AG04449 (cell line): ENCODE data around the gene AQP12A.

Source experiments
- CTCF ChIA-PET: fragments of 350-600 bp; formaldehyde crosslinking; extraction: SDS; loops from one replicate; lab custom pipeline; 2021; ENCODE audit warnings: antibody characterized with exemption; lab: Yijun Ruan, JAX
- POLR2A ChIA-PET: fragments of 400-600, 350-600 bp; formaldehyde crosslinking; extraction: SDS; loops from one replicate; lab custom pipeline; 2020; ENCODE audit warnings: antibody characterized with exemption, inconsistent platforms; lab: Yijun Ruan, JAX
- DNase-seq: peaks from one replicate; pipeline ENCODE4 v3.0.0-alpha.2; 2010; ENCODE audit warnings: low read depth, low spot score
- H3K4me3 ChIP-seq: 2 replicates; pipeline ENCODE4 v1.5.1; 2011; ENCODE audit warnings: low read depth, mild to moderate bottlenecking, control low read depth, low read length
- CTCF ChIP-seq: IDR thresholded peaks from one replicate; pipeline ENCODE4 v1.5.1; 2011; ENCODE audit warnings: mild to moderate bottlenecking, moderate library complexity, low read length, control low read depth, inconsistent platforms; ENCODE audit not compliant: insufficient read depth; ENCODE audit errors: missing control alignments

AQP12A gene

GRCh38 chr2:240727913-240728312, 36.2 kb downstream of the AQP12A start:
- ChIA-PET POLR2A (no interaction called here), CTCF (no interaction called here)
- no peak overlapping the region for H3K4me3 ChIP-seq
- no peak for TF ChIP-seq CTCF
- no peak for DNase-seq

GRCh38 chr2:240728361-240728760, 36.7 kb downstream of the AQP12A start:
- no peak overlapping the region for H3K4me3 ChIP-seq
- ChIA-PET POLR2A (no interaction called here), CTCF (no interaction called here)
- no peak for DNase-seq
- no peak for TF ChIP-seq CTCF

GRCh38 chr2:240728827-240729226, 37.2 kb downstream of the AQP12A start:
- no peak for DNase-seq
- POLR2A ChIA-PET = no interaction called here
- CTCF ChIA-PET = no interaction called here
- TF ChIP-seq CTCF = no peak
- H3K4me3 ChIP-seq = no peak overlapping the region

- POLR2A ChIA-PET = no interaction called here
- TF ChIP-seq CTCF = no peak
- H3K4me3 ChIP-seq = no peak overlapping the region
- CTCF ChIA-PET = interaction anchor here (1.2 kb wide), 1 partner anchor 216 kb away, joined by 3 read pairs; no protein-coding TSS in a partner anchor
- DNase-seq = no peak
These were observed 39.0 kb downstream of the AQP12A start for GRCh38 chr2:240730501-240731177.

GRCh38 chr2:240731178-240731545, 39.5 kb downstream of the AQP12A start:
- no peak for TF ChIP-seq CTCF
- H3K4me3 ChIP-seq = no peak overlapping the region
- no peak for DNase-seq
- CTCF ChIA-PET = interaction anchor here (1.2 kb wide), 1 partner anchor 217 kb away, joined by 3 read pairs; no protein-coding TSS in a partner anchor
- POLR2A ChIA-PET = no interaction called here

- ChIA-PET POLR2A (no interaction called here), CTCF (no interaction called here)
These were observed 40.5 kb downstream of the AQP12A start for GRCh38 chr2:240732184-240732583.

More at GRCh38 chr2:240732184-240732583, 40.5 kb downstream of the AQP12A start:
- no peak for TF ChIP-seq CTCF
- no peak for DNase-seq
- no peak overlapping the region for H3K4me3 ChIP-seq
